ENCODE measurements around the gene MRPL40.
A peak's percentile ranks its signal among the peaks of the same experiment; 100 is the strongest.

The MRPL40 gene

GRCh38 chr22:19432133-19432851 is at the start of gene MRPL40:
TSS of gene MRPL40 (plus strand) at chr22:19432545. CDS start at chr22:19432555, 10 bp downstream.
- DNase-seq: peak; percentile 95

GRCh38 chr22:19383292-19383691 is 49.1 kb upstream of the MRPL40 start:
- DNase-seq: peak; percentile 7

GRCh38 chr22:19385221-19385906 is 47.0 kb upstream of the MRPL40 start:
- peak; percentile 37 for DNase-seq

- peak; percentile 34 for DNase-seq
These were observed 46.1 kb upstream of the MRPL40 start for GRCh38 chr22:19386248-19386647.

GRCh38 chr22:19387038-19387437 is 45.3 kb upstream of the MRPL40 start:
- DNase-seq: peak; percentile 3

GRCh38 chr22:19387575-19387974 is 44.8 kb upstream of the MRPL40 start:
- DNase-seq: peak; percentile 10

- peak; percentile 15 for DNase-seq
These were observed 38.6 kb upstream of the MRPL40 start for GRCh38 chr22:19393704-19394103.

- peak; percentile 36 for DNase-seq
These were observed 37.9 kb upstream of the MRPL40 start for GRCh38 chr22:19394274-19395050.

GRCh38 chr22:19395276-19395675 is 37.1 kb upstream of the MRPL40 start:
- peak; percentile 35 for DNase-seq

GRCh38 chr22:19396561-19396933 is 35.8 kb upstream of the MRPL40 start:
- peak; percentile 30 for DNase-seq

- peak; percentile 37 for DNase-seq
These were observed 35.2 kb upstream of the MRPL40 start for GRCh38 chr22:19396934-19397733.

- DNase-seq: no peak
These were observed 34.6 kb upstream of the MRPL40 start for GRCh38 chr22:19397734-19398104.

GRCh38 chr22:19398206-19398605 is 34.1 kb upstream of the MRPL40 start:
- no peak for DNase-seq

- no peak for DNase-seq
These were observed 33.7 kb upstream of the MRPL40 start for GRCh38 chr22:19398652-19399051.

- no peak for DNase-seq
These were observed 31.5 kb upstream of the MRPL40 start for GRCh38 chr22:19400881-19401280.

- DNase-seq: no peak
These were observed 30.9 kb upstream of the MRPL40 start for GRCh38 chr22:19401483-19401882.

GRCh38 chr22:19402642-19403191 is 29.6 kb upstream of the MRPL40 start:
- DNase-seq: no peak

GRCh38 chr22:19404676-19405075 is 27.7 kb upstream of the MRPL40 start:
- DNase-seq: no peak

GRCh38 chr22:19405133-19405532 is 27.2 kb upstream of the MRPL40 start:
- no peak for DNase-seq

GRCh38 chr22:19405652-19406051 is 26.7 kb upstream of the MRPL40 start:
- DNase-seq: no peak

- no peak for DNase-seq
These were observed 26.0 kb upstream of the MRPL40 start for GRCh38 chr22:19406281-19406811.

- DNase-seq: no peak
These were observed 25.5 kb upstream of the MRPL40 start for GRCh38 chr22:19406846-19407245.
